Thyroid gland (tissue), 4 donors: ENCODE measurements around the gene EZH2. TPM values are rescaled to one million over a fixed set of nuclear protein-coding genes. Genes with fewer than 3 reads are reported as not detected.

Experiments
- DNase-seq, 2 donors: peaks; one replicate each; pipeline ENCODE4 v3.0.0-alpha.2; 2019
- H3K27ac ChIP-seq, 3 donors: fragments of 200-600 bp; sonication (generic); 1 replicate in 2 of 3; 2 replicates in 1 of 3; pipeline ENCODE4 v1.5.1; 2016 to 2019; ENCODE audit warnings: mild to moderate bottlenecking in 1 of 3, moderate library complexity in 1 of 3
- H3K27me3 ChIP-seq: fragments of 200-600 bp; sonication (generic); one replicate; pipeline ENCODE4 v1.5.1; 2019
- H3K36me3 ChIP-seq, 2 donors: fragments of 200-600 bp; sonication (generic); one replicate each; pipeline ENCODE4 v1.5.1; 2016 to 2019
- H3K4me1 ChIP-seq, 2 donors: fragments of 200-600 bp; sonication (generic); one replicate each; pipeline ENCODE4 v1.5.1; 2017 to 2019
- H3K4me3 ChIP-seq, 3 donors: fragments of 200-600 bp; sonication (generic); replicated peaks in 1 of 3; 1 replicate in 2 of 3; 2 replicates in 1 of 3; pipeline ENCODE4 v1.5.1; 2016; ENCODE audit warnings: mild to moderate bottlenecking in 1 of 3
- H3K9me3 ChIP-seq: fragments of 200-600 bp; sonication (generic); one replicate; pipeline ENCODE4 v1.5.1; 2017
- POLR2A ChIP-seq, 2 donors: fragments of 450-650 bp; IDR thresholded peaks; one replicate each; pipeline ENCODE4 v1.6.1; 2017; ENCODE audit warnings: antibody characterized with exemption in 2 of 2, mild to moderate bottlenecking in 2 of 2, moderate library complexity in 1 of 2
- WGBS, 2 donors: methylation state at CpG; one replicate each; pipeline ENCODE4 v1.1.5; 2017; 5-methylcytosine and 5-hydroxymethylcytosine counted together
- intact Hi-C: fragments of 100-400 bp; cut with DNase I; formaldehyde crosslinking; loops from one replicate; pipeline ENCODE4 v1.15.1; 2023
- total RNA-seq, 4 donors: library from RNA; depleted of rRNA; stranded (reverse); fragments of >200 nt; gene quantifications; one replicate each; pipeline ENCODE4 v1.2.3, GENCODE V29; 2016
- TF ChIP-seq, protein P1 (sequence below), 6 experiments: fragments of 200-600 bp in 3 of 6; fragments of 450-650 bp in 3 of 6; sonication (generic) in 3 of 6; IDR thresholded peaks; one replicate each; pipeline ENCODE4 v1.5.1; 2016 to 2019; ENCODE audit warnings: antibody characterized with exemption in 6 of 6, mild to moderate bottlenecking in 2 of 6, inconsistent platforms in 1 of 6, moderate library complexity in 1 of 6

The EZH2 gene
- total RNA-seq, 4 donors from 2014 or later, result 0.75 to 1.1 (median 0.86) TPM

DNA sequence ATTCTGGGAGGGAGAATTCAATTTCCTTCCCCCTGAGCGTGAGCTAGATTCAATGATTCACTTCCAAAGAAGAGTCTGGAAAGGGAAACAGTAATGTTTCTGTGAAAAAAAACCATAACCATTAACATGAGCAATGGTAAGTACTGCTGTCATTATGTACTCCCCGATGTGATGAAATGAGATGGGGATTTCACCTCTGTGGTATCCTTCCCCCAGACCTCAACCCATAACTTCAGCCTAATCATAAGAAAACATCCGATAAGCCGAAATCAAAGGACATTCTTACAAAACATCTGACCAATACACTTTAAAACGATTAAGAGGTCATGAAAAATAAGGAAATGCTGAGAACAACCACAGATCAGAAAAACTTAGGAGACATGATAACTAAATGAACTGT is 27.2 kb downstream of the EZH2 start:
- Histone ChIP-seq H3K27ac (no peak overlapping the region), H3K36me3 (no peaks in the 10 kb centered on the region), H3K4me1 (no peaks in the 10 kb centered on the region), H3K27me3 (no peaks in the 10 kb centered on the region), H3K4me3 (no peak overlapping the region), H3K9me3 (no peaks in the 10 kb centered on the region)
- TF ChIP-seq POLR2A (IDR thresholded peaks at IDR 0.05), result no peak
- TF ChIP-seq, protein P1, sequence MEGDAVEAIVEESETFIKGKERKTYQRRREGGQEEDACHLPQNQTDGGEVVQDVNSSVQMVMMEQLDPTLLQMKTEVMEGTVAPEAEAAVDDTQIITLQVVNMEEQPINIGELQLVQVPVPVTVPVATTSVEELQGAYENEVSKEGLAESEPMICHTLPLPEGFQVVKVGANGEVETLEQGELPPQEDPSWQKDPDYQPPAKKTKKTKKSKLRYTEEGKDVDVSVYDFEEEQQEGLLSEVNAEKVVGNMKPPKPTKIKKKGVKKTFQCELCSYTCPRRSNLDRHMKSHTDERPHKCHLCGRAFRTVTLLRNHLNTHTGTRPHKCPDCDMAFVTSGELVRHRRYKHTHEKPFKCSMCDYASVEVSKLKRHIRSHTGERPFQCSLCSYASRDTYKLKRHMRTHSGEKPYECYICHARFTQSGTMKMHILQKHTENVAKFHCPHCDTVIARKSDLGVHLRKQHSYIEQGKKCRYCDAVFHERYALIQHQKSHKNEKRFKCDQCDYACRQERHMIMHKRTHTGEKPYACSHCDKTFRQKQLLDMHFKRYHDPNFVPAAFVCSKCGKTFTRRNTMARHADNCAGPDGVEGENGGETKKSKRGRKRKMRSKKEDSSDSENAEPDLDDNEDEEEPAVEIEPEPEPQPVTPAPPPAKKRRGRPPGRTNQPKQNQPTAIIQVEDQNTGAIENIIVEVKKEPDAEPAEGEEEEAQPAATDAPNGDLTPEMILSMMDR (IDR thresholded peaks at IDR 0.05), result no peak
- no peak for DNase-seq
- intact Hi-C loops, result loop anchor here (10.0 kb wide), 1 partner anchor 108 kb away; no protein-coding TSS in a partner anchor
- 86 to 93% methylated on average over 5 of the region's 5 CpGs for WGBS, 2 donors

DNA sequence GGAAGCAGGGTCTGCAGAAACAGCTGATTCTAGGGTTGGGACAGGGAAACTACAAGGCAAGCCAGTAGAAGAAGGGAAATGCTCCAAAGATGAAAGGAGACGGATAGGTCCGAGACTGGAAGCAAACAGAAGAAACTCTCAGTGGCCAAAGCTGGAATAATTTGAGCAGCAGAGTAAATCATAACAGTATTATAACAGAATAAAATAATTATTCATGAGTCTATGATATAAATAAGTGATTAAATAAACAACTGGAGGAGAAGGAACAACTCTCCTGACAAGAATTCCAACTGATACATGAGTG is 27.6 kb downstream of the EZH2 start:
- no peaks in the 10 kb centered on the region for H3K27me3 ChIP-seq
- H3K4me3 ChIP-seq, result no peak overlapping the region
- TF ChIP-seq POLR2A (IDR thresholded peaks at IDR 0.05), result no peak
- TF ChIP-seq, protein P1 (IDR thresholded peaks at IDR 0.05), result no peak
- H3K36me3 ChIP-seq, result no peaks in the 10 kb centered on the region
- H3K9me3 ChIP-seq, result no peaks in the 10 kb centered on the region
- H3K4me1 ChIP-seq, result no peaks in the 10 kb centered on the region
- DNase-seq, result no peak
- H3K27ac ChIP-seq, result no peak overlapping the region
- WGBS, 2 donors, result 82 to 88% methylated on average over 2 of the region's 2 CpGs
- intact Hi-C loops, result loop anchor here (10.0 kb wide), 1 partner anchor 108 kb away; no protein-coding TSS in a partner anchor

DNA sequence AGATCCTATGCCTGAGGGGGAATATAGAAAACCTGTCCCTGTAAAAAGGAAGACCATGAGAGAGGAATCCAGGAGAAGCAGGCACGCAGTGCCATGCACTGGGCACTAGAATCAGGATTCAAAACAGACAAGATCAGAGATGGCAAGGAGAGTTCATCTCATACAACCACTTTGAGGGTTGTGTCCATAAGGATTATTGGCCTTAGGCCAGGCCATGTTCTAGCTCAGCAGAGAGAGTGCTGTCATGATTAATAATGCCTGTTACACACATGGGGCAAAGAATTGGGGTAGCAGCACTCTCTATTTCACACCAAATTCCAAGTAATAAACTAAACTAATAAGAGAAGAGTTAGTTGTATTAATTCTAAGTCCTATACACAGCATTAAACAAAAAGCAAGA is 29.1 kb downstream of the EZH2 start:
- 96 to 98% methylated on average over 1 of the region's 1 CpG for WGBS, 2 donors
- H3K27ac ChIP-seq, result no peak overlapping the region
- intact Hi-C loops, result loop anchor here (10.0 kb wide), 1 partner anchor 110 kb away; no protein-coding TSS in a partner anchor

DNA sequence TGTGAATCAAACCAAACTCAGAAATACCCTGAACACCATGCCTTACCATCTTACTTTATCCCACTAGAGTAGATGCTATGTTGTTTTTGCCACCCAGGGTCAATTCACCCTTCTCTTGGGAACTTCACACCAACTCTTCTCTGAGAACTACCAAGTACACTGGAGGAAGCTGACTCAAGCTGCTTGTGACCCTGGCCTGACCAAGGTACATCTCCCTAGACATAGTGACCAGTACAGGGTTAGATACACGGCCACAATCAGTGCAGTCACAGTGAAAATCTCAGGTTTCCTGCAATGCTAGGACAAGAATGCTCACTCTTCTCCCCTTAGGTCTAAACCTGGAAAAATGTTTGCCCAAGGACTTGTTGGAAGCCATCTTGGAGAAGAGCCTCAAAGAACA is 31.8 kb downstream of the EZH2 start:
- TF ChIP-seq, protein P1 (IDR thresholded peaks at IDR 0.05), result no peak
- no peak for TF ChIP-seq POLR2A (IDR thresholded peaks at IDR 0.05)
- intact Hi-C loops, result loop anchor here (10.0 kb wide), 1 partner anchor 113 kb away; no protein-coding TSS in a partner anchor
- DNase-seq, result no peak
- Histone ChIP-seq H3K27me3 (no peaks in the 10 kb centered on the region), H3K4me3 (no peak overlapping the region), H3K4me1 (no peaks in the 10 kb centered on the region), H3K36me3 (no peaks in the 10 kb centered on the region), H3K9me3 (no peaks in the 10 kb centered on the region), H3K27ac (no peak overlapping the region)
- 93 to 100% methylated on average over 1 of the region's 1 CpG for WGBS, 2 donors

More for the DNA sequence above, 29.1 kb downstream of the EZH2 start:
- H3K4me3 ChIP-seq, result no peak overlapping the region
- TF ChIP-seq POLR2A (IDR thresholded peaks at IDR 0.05), result no peak
- TF ChIP-seq, protein P1 (IDR thresholded peaks at IDR 0.05), result no peak
- H3K36me3 ChIP-seq, result no peaks in the 10 kb centered on the region
- H3K9me3 ChIP-seq, result no peaks in the 10 kb centered on the region
- no peak for DNase-seq
- no peaks in the 10 kb centered on the region for H3K4me1 ChIP-seq
- no peaks in the 10 kb centered on the region for H3K27me3 ChIP-seq

DNA sequence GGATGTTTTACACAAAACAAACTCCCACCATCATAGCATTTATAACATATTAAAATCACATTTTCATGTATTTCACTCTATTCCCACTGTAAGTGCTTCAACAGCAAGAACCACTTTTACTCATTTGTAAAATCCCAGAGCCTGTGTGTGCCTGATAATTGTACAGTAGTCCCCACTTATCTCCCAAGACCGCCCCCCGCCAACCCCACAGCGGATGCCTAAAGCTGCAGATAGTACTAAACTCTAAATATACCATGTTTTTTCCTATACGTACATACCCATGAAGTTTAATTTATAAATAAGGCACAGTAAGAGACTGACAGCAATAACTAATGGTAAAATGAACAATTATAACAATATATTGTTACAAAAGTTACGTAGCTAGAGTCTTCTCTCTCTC is 33.5 kb downstream of the EZH2 start:
- intact Hi-C loops, result loop anchor here (10.0 kb wide), 1 partner anchor 114 kb away; no protein-coding TSS in a partner anchor
- Histone ChIP-seq H3K9me3 (no peaks in the 10 kb centered on the region), H3K27ac (no peak overlapping the region), H3K36me3 (no peaks in the 10 kb centered on the region), H3K27me3 (no peaks in the 10 kb centered on the region), H3K4me1 (no peaks in the 10 kb centered on the region), H3K4me3 (no peak overlapping the region)
- no peak for TF ChIP-seq POLR2A (IDR thresholded peaks at IDR 0.05)
- TF ChIP-seq, protein P1 (IDR thresholded peaks at IDR 0.05), result no peak
- 96 to 98% methylated on average over 5 of the region's 5 CpGs for WGBS, 2 donors
- DNase-seq, result no peak
